ENCODE data around the gene PLAAT3.

DNA sequence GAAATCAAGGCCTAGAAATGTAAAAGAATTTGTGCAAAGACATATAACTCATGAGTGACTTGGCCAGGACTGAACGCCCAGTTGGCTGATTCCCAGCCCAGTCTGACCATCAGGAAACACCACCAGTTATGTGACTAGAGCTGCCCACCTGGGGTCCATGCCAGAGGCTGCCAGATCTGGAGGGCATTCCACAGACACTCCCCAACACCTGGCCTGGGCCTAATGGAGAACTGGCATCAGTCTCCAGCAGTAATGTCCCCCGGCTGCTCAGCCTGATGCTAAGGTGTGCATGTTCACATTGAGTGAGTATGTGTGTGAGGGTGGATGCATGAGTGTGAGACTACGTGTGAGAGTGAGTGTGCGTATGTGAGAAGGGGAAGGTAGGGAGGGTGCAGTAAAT is 15.7 kb downstream of the PLAAT3 start:
- TF ChIP-seq TAF1 (IDR thresholded peaks at IDR 0.05; ENCODE audit: low read depth, low read length) (no peak), POU2F2 (IDR thresholded peaks at IDR 0.05; ENCODE audit: low read depth, low read length) (no peak), POLR2A (IDR thresholded peaks at IDR 0.05; ENCODE audit: low read depth, low read length) (no peak), POLR2AphosphoS5 (IDR thresholded peaks at IDR 0.05; ENCODE audit: low read depth, low read length) (no peak)

Measured in GM12891 (cell line).